IMR-90 (cell line): ENCODE data around the gene NUDT19.

Experiments used
- CEBPB ChIP-seq: IDR thresholded peaks from 2 replicates; pipeline ENCODE4 v1.6.1; 2012; ENCODE audit warnings: low read depth, low read length, improper control_type of control experiment
- CHD1 ChIP-seq: IDR thresholded peaks from 2 replicates; pipeline ENCODE4 v1.6.1; 2012; ENCODE audit warnings: low read depth, low read length, improper control_type of control experiment
- FOS ChIP-seq: fragments of 150-350 bp; IDR thresholded peaks from 2 replicates; pipeline ENCODE4 v1.6.1; 2016; ENCODE audit warnings: low read depth, low read length
- MAFK ChIP-seq: IDR thresholded peaks from 2 replicates; pipeline ENCODE4 v1.6.1; 2012; ENCODE audit warnings: low read depth, low read length, improper control_type of control experiment
- POLR2A ChIP-seq: IDR thresholded peaks from 2 replicates; pipeline ENCODE4 v1.6.1; 2012; ENCODE audit warnings: mild to moderate bottlenecking, low read depth, low read length
- RCOR1 ChIP-seq: IDR thresholded peaks from 2 replicates; pipeline ENCODE4 v1.6.1; 2012; ENCODE audit warnings: mild to moderate bottlenecking, low read length, improper control_type of control experiment; ENCODE audit not compliant: insufficient replicate concordance
- RFX5 ChIP-seq: IDR thresholded peaks from 2 replicates; pipeline ENCODE4 v1.8.0; 2012; ENCODE audit warnings: low read depth, mild to moderate bottlenecking, low read length, moderate library complexity
- SMC3 ChIP-seq: fragments of 150-350 bp; IDR thresholded peaks from 2 replicates; pipeline ENCODE4 v1.6.1; 2016; ENCODE audit warnings: low read depth, mild to moderate bottlenecking, antibody characterized with exemption, low read length, moderate library complexity
- TF ChIP-seq, protein P1 (sequence below): conservative IDR thresholded peaks from 2 replicates; pipeline ENCODE4 v1.5.1; 2012; ENCODE audit warnings: mild to moderate bottlenecking, low read depth, low read length, improper control_type of control experiment

DNA sequence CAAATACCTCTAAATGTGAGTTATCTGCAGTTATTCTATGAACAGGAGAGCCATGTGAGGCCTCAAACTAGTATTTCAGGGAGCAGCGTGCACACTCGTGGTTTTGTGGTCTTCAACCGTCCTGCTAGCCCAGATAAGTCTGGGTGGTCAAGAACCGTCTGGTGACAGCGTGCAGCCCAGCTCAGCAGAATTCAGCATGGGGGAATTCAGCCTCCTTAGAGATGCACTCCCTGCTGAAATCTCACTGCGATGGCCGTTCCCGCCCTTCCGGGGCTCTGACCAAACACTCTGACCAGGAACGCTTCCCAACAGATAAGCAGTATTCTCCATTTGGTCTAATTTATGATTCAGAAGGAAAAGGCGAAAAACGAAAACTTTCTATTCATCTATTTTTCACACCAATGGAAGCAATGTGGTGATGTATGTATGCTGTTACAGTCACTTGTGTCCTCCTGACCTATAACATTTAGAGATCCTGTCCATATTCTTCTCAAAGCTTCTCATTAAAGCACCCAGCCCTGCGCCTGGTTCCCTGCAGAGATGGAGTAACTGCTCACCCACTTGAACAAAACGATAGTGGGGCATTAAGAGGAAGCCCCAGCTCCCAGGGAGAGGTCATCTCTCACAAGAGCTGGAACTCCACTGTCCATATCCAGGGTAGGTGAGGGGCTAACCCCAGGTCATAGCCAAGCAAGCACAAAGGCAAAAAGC, 19.6 kb upstream of the NUDT19 start:
- TF ChIP-seq POLR2A (no peak), SMC3 (no peak), FOS (no peak), RCOR1 (no peak), RFX5 (no peak), CHD1 (no peak), CEBPB (no peak), MAFK (no peak)
- TF ChIP-seq, protein P1, sequence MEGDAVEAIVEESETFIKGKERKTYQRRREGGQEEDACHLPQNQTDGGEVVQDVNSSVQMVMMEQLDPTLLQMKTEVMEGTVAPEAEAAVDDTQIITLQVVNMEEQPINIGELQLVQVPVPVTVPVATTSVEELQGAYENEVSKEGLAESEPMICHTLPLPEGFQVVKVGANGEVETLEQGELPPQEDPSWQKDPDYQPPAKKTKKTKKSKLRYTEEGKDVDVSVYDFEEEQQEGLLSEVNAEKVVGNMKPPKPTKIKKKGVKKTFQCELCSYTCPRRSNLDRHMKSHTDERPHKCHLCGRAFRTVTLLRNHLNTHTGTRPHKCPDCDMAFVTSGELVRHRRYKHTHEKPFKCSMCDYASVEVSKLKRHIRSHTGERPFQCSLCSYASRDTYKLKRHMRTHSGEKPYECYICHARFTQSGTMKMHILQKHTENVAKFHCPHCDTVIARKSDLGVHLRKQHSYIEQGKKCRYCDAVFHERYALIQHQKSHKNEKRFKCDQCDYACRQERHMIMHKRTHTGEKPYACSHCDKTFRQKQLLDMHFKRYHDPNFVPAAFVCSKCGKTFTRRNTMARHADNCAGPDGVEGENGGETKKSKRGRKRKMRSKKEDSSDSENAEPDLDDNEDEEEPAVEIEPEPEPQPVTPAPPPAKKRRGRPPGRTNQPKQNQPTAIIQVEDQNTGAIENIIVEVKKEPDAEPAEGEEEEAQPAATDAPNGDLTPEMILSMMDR: no peak
